ENCODE data around the gene ACVR1C. TPM values are rescaled to one million over a fixed set of nuclear protein-coding genes. Genes with fewer than 3 reads are reported as not detected.

The ACVR1C gene
- total and polyA plus RNA-seq, 2 of the 8 experiments (the other 6 are each of a cell fraction or from before 2014, with no cell fraction given), result 0.21 to 0.52 TPM

Other genes starting within 250 kb of the ACVR1C start
- gene CYTIP, start 184.8 kb downstream of the ACVR1C start, total RNA-seq (2021; fragmentation: NEBNext Ultra II Directional; extraction: Animal tissue kit (Norgen Biotek cat#: 25700)), result 0.23 TPM in 1 of 2 replicates, not detected in the other
- gene CYTIP, start 184.8 kb downstream of the ACVR1C start, polyA plus RNA-seq (2011; rRNA removed), result 0.12 and 0.17 TPM in 2 replicates
- 17.5 and 17.7 TPM in 2 replicates for gene ACVR1, start 247.5 kb upstream of the ACVR1C start, total RNA-seq (2021; fragmentation: NEBNext Ultra II Directional; extraction: Animal tissue kit (Norgen Biotek cat#: 25700))
- 6.3 and 8.5 TPM in 2 replicates for gene ACVR1, start 247.5 kb upstream of the ACVR1C start, polyA plus RNA-seq (2011; rRNA removed)

Measured in H1 (cell line).